ENCODE results near the gene SEL1L3. TPM values are rescaled to one million over a fixed set of nuclear protein-coding genes. Genes with fewer than 3 reads are reported as not detected.

The SEL1L3 gene
- total RNA-seq, 1 experiment from 2014 or later, result 31.9 TPM

DNA sequence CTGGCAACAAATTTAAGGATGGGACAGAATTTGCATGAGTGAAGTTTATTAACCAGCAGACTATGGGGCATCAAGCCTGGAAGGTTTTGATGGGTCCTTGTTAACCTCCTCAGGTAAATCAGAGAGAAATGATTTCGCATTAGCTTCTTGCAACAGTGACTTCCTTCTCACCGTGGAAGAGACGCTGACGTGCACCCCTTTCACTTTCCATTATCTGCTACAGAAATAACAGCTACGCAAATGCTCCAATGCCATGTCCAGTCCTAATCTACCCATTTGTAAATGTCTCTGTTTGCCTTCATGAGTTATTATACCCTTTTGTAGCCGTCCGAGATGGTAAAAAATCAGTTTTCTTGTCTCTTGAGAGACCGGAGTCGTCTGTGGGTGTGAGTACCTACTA, 106.9 kb downstream of the SEL1L3 start:
- Histone ChIP-seq H4K20me1 (ENCODE audit: low read length) (no peaks in the 10 kb centered on the region), H3K27me3 (ENCODE audit: low read length) (no peaks in the 10 kb centered on the region), H3F3A (ENCODE audit: low read length, unreplicated experiment) (no peaks in the 10 kb centered on the region), H3K27ac (ENCODE audit: low read length) (no peak overlapping the region), H3K4me3 (ENCODE audit: low read length) (no peak overlapping the region), H3K9me3 (ENCODE audit: low read length) (no peaks in the 10 kb centered on the region), H3K9ac (ENCODE audit: low read length) (no peak overlapping the region), H3K36me3 (ENCODE audit: low read depth, low read length) (no peaks in the 10 kb centered on the region), H3K9me2 (replicated peaks; ENCODE audit: low read length) (no peaks in the 10 kb centered on the region), H3K79me2 (ENCODE audit: low read length) (no peaks in the 10 kb centered on the region), H3K4me2 (ENCODE audit: low read length) (no peak overlapping the region), H3K4me1 (ENCODE audit: insufficient read depth, low read length) (no peaks in the 10 kb centered on the region), H2AFZ (ENCODE audit: low read length) (no peak overlapping the region)
- BruUV-seq (replicated peaks), result no TSS peak
- intact Hi-C loops (cut with micrococcal nuclease), result no loop called here
- no peak for TF ChIP-seq EZH2 (IDR thresholded peaks at IDR 0.05; ENCODE audit: low read length, unreplicated experiment)
- TF ChIP-seq EZH2phosphoT487 (IDR thresholded peaks at IDR 0.05; ENCODE audit: borderline replicate concordance, low read length), result no peak
- TF ChIP-seq CTCF (conservative IDR thresholded peaks at IDR 0.05; ENCODE audit: low read depth, low read length), result no peak
- CTCF ChIA-PET, result no interaction called here
- POLR2A ChIA-PET (ENCODE audit: unreplicated experiment), result no interaction called here
- no peak for ATAC-seq
- DNase-seq, result no peak

GRCh38 chr4:25753239-25753638, 109.5 kb downstream of the SEL1L3 start:
- DNase-seq (no peak), ATAC-seq (no peak)
- no peaks in the 10 kb centered on the region for H4K20me1 ChIP-seq (ENCODE audit: low read length)
- H2AFZ ChIP-seq (ENCODE audit: low read length), result no peak overlapping the region
- ChIA-PET POLR2A (ENCODE audit: unreplicated experiment) (no interaction called here), CTCF (no interaction called here)
- no peaks in the 10 kb centered on the region for H3K79me2 ChIP-seq (ENCODE audit: low read length)
- BruUV-seq (replicated peaks), result no TSS peak
- no peaks in the 10 kb centered on the region for H3K36me3 ChIP-seq (ENCODE audit: low read depth, low read length)
- no peak overlapping the region for H3K9ac ChIP-seq (ENCODE audit: low read length)
- no peak overlapping the region for H3K27ac ChIP-seq (ENCODE audit: low read length)
- H3K9me3 ChIP-seq (ENCODE audit: low read length), result no peaks in the 10 kb centered on the region
- H3K4me3 ChIP-seq (ENCODE audit: low read length), result no peak overlapping the region
- intact Hi-C loops (cut with micrococcal nuclease), result no loop called here
- H3K27me3 ChIP-seq (ENCODE audit: low read length), result no peaks in the 10 kb centered on the region
- no peaks in the 10 kb centered on the region for H3K9me2 ChIP-seq (replicated peaks; ENCODE audit: low read length)
- H3F3A ChIP-seq (ENCODE audit: low read length, unreplicated experiment), result no peaks in the 10 kb centered on the region
- H3K4me2 ChIP-seq (ENCODE audit: low read length), result no peak overlapping the region
- no peaks in the 10 kb centered on the region for H3K4me1 ChIP-seq (ENCODE audit: insufficient read depth, low read length)
- TF ChIP-seq EZH2 (IDR thresholded peaks at IDR 0.05; ENCODE audit: low read length, unreplicated experiment) (no peak), EZH2phosphoT487 (IDR thresholded peaks at IDR 0.05; ENCODE audit: borderline replicate concordance, low read length) (no peak), CTCF (conservative IDR thresholded peaks at IDR 0.05; ENCODE audit: low read depth, low read length) (no peak)

DNA sequence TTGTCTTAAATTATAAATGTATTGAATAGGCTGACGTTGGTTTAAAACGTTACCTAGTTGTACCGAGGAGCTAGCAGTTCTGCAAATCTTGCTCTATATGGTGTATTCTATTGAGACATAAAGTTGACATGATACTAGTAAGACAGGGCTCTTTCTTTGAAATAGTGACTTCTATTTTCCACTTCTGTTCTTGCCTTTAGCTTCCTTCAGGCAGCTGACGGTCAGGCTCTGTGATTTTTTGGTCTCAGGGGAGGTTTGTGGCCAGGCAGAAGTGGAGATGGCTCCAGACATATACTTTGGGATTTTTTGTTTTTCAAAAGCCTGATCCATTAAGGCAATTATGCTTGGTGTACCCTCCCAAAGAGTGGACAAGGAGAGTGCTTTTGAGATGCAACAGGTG, 111.9 kb downstream of the SEL1L3 start:
- TF ChIP-seq EZH2phosphoT487 (IDR thresholded peaks at IDR 0.05; ENCODE audit: borderline replicate concordance, low read length), result no peak
- H3K9ac ChIP-seq (ENCODE audit: low read length), result no peak overlapping the region
- H3K9me3 ChIP-seq (ENCODE audit: low read length), result no peaks in the 10 kb centered on the region
- H3K9me2 ChIP-seq (replicated peaks; ENCODE audit: low read length), result no peaks in the 10 kb centered on the region
- H3K4me1 ChIP-seq (ENCODE audit: insufficient read depth, low read length), result no peaks in the 10 kb centered on the region
- POLR2A ChIA-PET (ENCODE audit: unreplicated experiment), result no interaction called here
- no peak overlapping the region for H3K4me3 ChIP-seq (ENCODE audit: low read length)
- H3K27me3 ChIP-seq (ENCODE audit: low read length), result no peaks in the 10 kb centered on the region
- H3F3A ChIP-seq (ENCODE audit: low read length, unreplicated experiment), result no peaks in the 10 kb centered on the region
- H3K4me2 ChIP-seq (ENCODE audit: low read length), result no peak overlapping the region
- CTCF ChIA-PET, result no interaction called here
- no peaks in the 10 kb centered on the region for H3K79me2 ChIP-seq (ENCODE audit: low read length)
- H4K20me1 ChIP-seq (ENCODE audit: low read length), result no peaks in the 10 kb centered on the region
- no peak overlapping the region for H3K27ac ChIP-seq (ENCODE audit: low read length)
- ATAC-seq (no peak), DNase-seq (no peak)
- H2AFZ ChIP-seq (ENCODE audit: low read length), result no peak overlapping the region
- no peaks in the 10 kb centered on the region for H3K36me3 ChIP-seq (ENCODE audit: low read depth, low read length)
- intact Hi-C loops (cut with micrococcal nuclease), result no loop called here
- no TSS peak for BruUV-seq (replicated peaks)

Data from PC-3 (cell line).